GM12878 (cell line): ENCODE measurements around the gene LRRC59. TPM values are rescaled to one million over a fixed set of nuclear protein-coding genes. Genes with fewer than 3 reads are reported as not detected.

Source experiments
- ATAC-seq: fragments of 200-7000 bp; cut with Tn5 transposase; 3 replicates; pipeline ENCODE4 v1.9.1; 2020; ENCODE audit warnings: mild to moderate bottlenecking, moderate library complexity
- BruUV-seq: library from RNA; stranded (reverse); fragments of 400-500 nt; replicated peaks from 2 replicates; lab custom pipeline; 2021; lab: Mats Ljungman, UMichigan
- CTCF ChIA-PET: fragments of 300-600 bp; sonication (Branson Sonifier 250); formaldehyde crosslinking; extraction: SDS; loops from one replicate; lab custom pipeline; 2021; ENCODE audit warnings: inconsistent platforms; lab: Yijun Ruan, JAX
- POLR2A ChIA-PET: fragments of 350-600 bp; formaldehyde crosslinking; extraction: SDS; loops from one replicate; lab custom pipeline; 2021; ENCODE audit warnings: inconsistent platforms; lab: Charles Lee
- RAD21 ChIA-PET: fragments of 300-600 bp; sonication (Branson Sonifier 250); formaldehyde crosslinking; loops from one replicate; lab custom pipeline; 2023; ENCODE audit warnings: antibody characterized with exemption; ENCODE audit not compliant: unreplicated experiment; lab: Charles Lee
- SMC1A ChIA-PET: fragments of 300-600 bp; sonication (Branson Sonifier 250); formaldehyde crosslinking; loops from one replicate; lab custom pipeline; 2023; ENCODE audit not compliant: unreplicated experiment, uncharacterized antibody; lab: Charles Lee
- DNase-seq: peaks from one replicate; pipeline ENCODE4 v3.0.0-alpha.2; 2011; ENCODE audit warnings: low read depth, low spot score
- FAIRE-seq: peaks from 3 replicates; lab custom pipeline; 2011; peaks lifted over from hg19 to GRCh38; lab: Jason Lieb, UNC
- H2AFZ ChIP-seq: 2 replicates; pipeline ENCODE4 v1.6.0; 2011; ENCODE audit warnings: low read depth, low read length, control low read depth; ENCODE audit not compliant: control insufficient read depth
- H3K27ac ChIP-seq: 2 replicates; pipeline ENCODE4 v1.5.1; 2011; ENCODE audit warnings: control low read depth; ENCODE audit not compliant: control insufficient read depth, insufficient read depth
- H3K27me3 ChIP-seq, 2 experiments: replicated peaks in 1 of 2; 2 replicates each; pipeline versions ENCODE4 v1.6.0 to v1.6.1; 2011; ENCODE audit warnings: low read length in 1 of 2; ENCODE audit not compliant: control insufficient read depth in 2 of 2, insufficient read depth in 2 of 2
- H3K36me3 ChIP-seq, 2 experiments: 2 replicates each; pipeline ENCODE4 v1.5.1; 2011; ENCODE audit warnings: low read length in 1 of 2; ENCODE audit not compliant: control insufficient read depth in 2 of 2, insufficient read depth in 2 of 2
- H3K4me1 ChIP-seq: 2 replicates; pipeline ENCODE4 v1.6.1; 2011; ENCODE audit warnings: mild to moderate bottlenecking, low read length, moderate library complexity, mixed read lengths; ENCODE audit not compliant: control insufficient read depth, insufficient read depth
- H3K4me2 ChIP-seq: 2 replicates; pipeline ENCODE4 v1.6.0; 2011; ENCODE audit warnings: control low read depth; ENCODE audit not compliant: control insufficient read depth, insufficient read depth
- H3K4me3 ChIP-seq: fragments of 200-600 bp; sonication (generic); 2 replicates; pipeline ENCODE4 v1.5.1; 2016
- H3K79me2 ChIP-seq: 2 replicates; pipeline ENCODE4 v1.6.0; 2011; ENCODE audit warnings: low read length; ENCODE audit not compliant: control insufficient read depth, insufficient read depth
- H3K9ac ChIP-seq: 2 replicates; pipeline ENCODE4 v1.8.0; 2011; ENCODE audit warnings: low read length, control low read depth, mixed read lengths; ENCODE audit not compliant: control insufficient read depth, insufficient read depth
- H3K9me3 ChIP-seq: replicated peaks from 3 replicates; pipeline ENCODE4 v1.5.1; 2011; ENCODE audit warnings: mild to moderate bottlenecking, low read length; ENCODE audit not compliant: control insufficient read depth, insufficient read depth
- H4K20me1 ChIP-seq: 2 replicates; pipeline ENCODE4 v1.6.0; 2011; ENCODE audit not compliant: control insufficient read depth, insufficient read depth
- NR2C1 ChIP-seq: fragments of 450-650 bp; IDR thresholded peaks from 2 replicates; pipeline ENCODE4 v1.6.1; 2017; ENCODE audit warnings: antibody characterized with exemption, mild to moderate bottlenecking, moderate library complexity
- SMAD5 ChIP-seq: IDR thresholded peaks from 2 replicates; pipeline ENCODE4 v1.6.1; 2016; ENCODE audit warnings: antibody characterized with exemption, low read depth
- SREBF1 ChIP-seq: IDR thresholded peaks from 2 replicates; pipeline ENCODE4 v1.6.1; 2012; ENCODE audit warnings: mild to moderate bottlenecking, low read length
- ZNF207 ChIP-seq: fragments of 450-650 bp; IDR thresholded peaks from 2 replicates; pipeline ENCODE4 v1.6.1; 2014; ENCODE audit warnings: antibody characterized with exemption, mild to moderate bottlenecking, borderline replicate concordance
- ZSCAN29 ChIP-seq: fragments of 450-650 bp; IDR thresholded peaks from 2 replicates; pipeline ENCODE4 v1.6.1; 2017; ENCODE audit warnings: mild to moderate bottlenecking, moderate library complexity
- WGBS: methylation state at CpG from one replicate; pipeline ENCODE4 v1.1.6; 2016; ENCODE audit warnings: low lambda C conversion rate; ENCODE audit not compliant: insufficient replicate concordance, insufficient coverage; ENCODE audit errors: missing lambda C conversion rate; 5-methylcytosine and 5-hydroxymethylcytosine counted together
- in situ Hi-C: fragments of 300-500 bp; cut with MboI; formaldehyde crosslinking; loops from 9 replicates; pipeline ENCODE4 v1.14.3; 2018; ENCODE audit warnings: mixed read lengths
- intact Hi-C: fragments of 100-400 bp; cut with micrococcal nuclease; formaldehyde crosslinking; loops from one replicate; pipeline ENCODE4 v1.14.2; 2022; ENCODE audit not compliant: unreplicated experiment
- polyA plus RNA-seq, 11 experiments: library from polyadenylated mRNA; depleted of rRNA in 4 of 11; unstranded in 6 of 11; stranded (reverse) in 5 of 11; fragments of >200 nt; fragmentation: Nextera tagmentation in 4 of 11; fragmentation: Illumina TruSeq in 1 of 11; extraction: Ambion mirVana in 4 of 11; extraction: Trizol in 1 of 11; gene quantifications; 1 replicate in 1 of 11; 2 replicates in 10 of 11; pipeline versions ENCODE4 v1.2.1 to v1.2.3, GENCODE V29; 2011 to 2016; ENCODE audit warnings: inconsistent platforms in 2 of 11, missing spikeins in 2 of 11, low read depth in 1 of 11
- total RNA-seq, 4 experiments: library from RNA; depleted of rRNA in 3 of 4; stranded (reverse); fragments of >200 nt in 3 of 4; fragmentation: Illumina TruSeq in 1 of 4; extraction: Trizol in 1 of 4; gene quantifications; 2 replicates each; pipeline versions ENCODE4 v1.2.1 to v1.2.3, GENCODE V29; 2013 to 2021

The LRRC59 gene
- total and polyA plus RNA-seq, 10 of the 15 experiments (the other 5 are each of a cell fraction or from before 2014, with no cell fraction given) = 8.8 to 82.2 (median 63.0) TPM

- Histone ChIP-seq H3K79me2 (no peaks in the 10 kb centered on the region), H3K4me2 (no peak overlapping the region), H2AFZ (no peak overlapping the region), H3K9me3 (no peaks in the 10 kb centered on the region), H3K9ac (no peak overlapping the region), H3K27me3 (no peaks in the 10 kb centered on the region), H4K20me1 (no peaks in the 10 kb centered on the region), H3K27ac (no peak overlapping the region), H3K36me3 (peaks cover 9 to 31% of the 10 kb centered on the region in 2 experiments; a peak in 3 of 4 replicates), H3K4me1 (no peaks in the 10 kb centered on the region), H3K4me3 (no peak overlapping the region)
- no peak for DNase-seq
- CTCF ChIA-PET = interaction anchor here (0.6 to 4.5 kb wide), 4 partner anchors 11 to 404 kb away, joined by 3 to 83 read pairs (median 52); partner anchors contain the start of genes LRRC59, RSAD1 and XYLT2
- SMC1A ChIA-PET = interaction anchor here (2.9 kb wide), 1 partner anchor 38 kb away, joined by 26 read pairs; the partner anchor contains the start of gene LRRC59
- BruUV-seq = no TSS peak
- intact Hi-C loops (no loop called here), in situ Hi-C loops (loop anchor here (5.0 kb wide), 1 partner anchor 52 kb away; no protein-coding TSS in a partner anchor)
- no peak for ATAC-seq
- WGBS = 89% methylated on average over 14 of the region's 14 CpGs
- no peak for FAIRE-seq
- RAD21 ChIA-PET = no interaction called here
- POLR2A ChIA-PET = interaction anchor here (1.3 kb wide), 1 partner anchor 9 kb away, joined by 5 read pairs; no protein-coding TSS in a partner anchor
- TF ChIP-seq SREBF1 (no peak), SMAD5 (no peak), ZNF207 (no peak)
Measured at GRCh38 chr17:50359998-50360461, 37.3 kb downstream of the LRRC59 start.

GRCh38 chr17:50359005-50359699, 38.2 kb downstream of the LRRC59 start:
- Histone ChIP-seq H3K4me2 (no peak overlapping the region), H3K9me3 (no peaks in the 10 kb centered on the region), H3K36me3 (peaks cover 9 to 33% of the 10 kb centered on the region in 2 experiments; a peak in 3 of 4 replicates), H3K4me1 (no peaks in the 10 kb centered on the region), H3K27ac (no peak overlapping the region), H4K20me1 (no peaks in the 10 kb centered on the region), H2AFZ (no peak overlapping the region), H3K9ac (no peak overlapping the region), H3K4me3 (no peak overlapping the region), H3K79me2 (no peaks in the 10 kb centered on the region), H3K27me3 (no peaks in the 10 kb centered on the region)
- in situ Hi-C loops = no loop called here
- POLR2A ChIA-PET = interaction anchor here (0.6 to 1.3 kb wide), 3 partner anchors 10 to 90 kb away, joined by 3 to 5 read pairs (median 5); no protein-coding TSS in a partner anchor
- RAD21 ChIA-PET = no interaction called here
- 65% methylated on average over 5 of the region's 5 CpGs for WGBS
- SMC1A ChIA-PET = no interaction called here
- CTCF ChIA-PET = interaction anchor here (1.1 to 4.5 kb wide), 3 partner anchors 10 to 70 kb away, joined by 4 to 68 read pairs (median 5); partner anchors contain the start of gene XYLT2
- DNase-seq (no peak), ATAC-seq (no peak), FAIRE-seq (no peak)
- intact Hi-C loops = no loop called here
- TF ChIP-seq ZSCAN29 (no peak), NR2C1 (no peak)
- no TSS peak for BruUV-seq
